Measurements from ENCODE around the gene RNU2-1. TPM values are rescaled to one million over a fixed set of nuclear protein-coding genes. Genes with fewer than 3 reads are reported as not detected.
A peak's percentile ranks its signal among the peaks of the same experiment; 100 is the strongest.

RNU2-1 gene
- total and polyA plus RNA-seq, 2 of the 13 experiments (the other 11 are each of a cell fraction or from before 2014, with no cell fraction given), result not detected

DNA sequence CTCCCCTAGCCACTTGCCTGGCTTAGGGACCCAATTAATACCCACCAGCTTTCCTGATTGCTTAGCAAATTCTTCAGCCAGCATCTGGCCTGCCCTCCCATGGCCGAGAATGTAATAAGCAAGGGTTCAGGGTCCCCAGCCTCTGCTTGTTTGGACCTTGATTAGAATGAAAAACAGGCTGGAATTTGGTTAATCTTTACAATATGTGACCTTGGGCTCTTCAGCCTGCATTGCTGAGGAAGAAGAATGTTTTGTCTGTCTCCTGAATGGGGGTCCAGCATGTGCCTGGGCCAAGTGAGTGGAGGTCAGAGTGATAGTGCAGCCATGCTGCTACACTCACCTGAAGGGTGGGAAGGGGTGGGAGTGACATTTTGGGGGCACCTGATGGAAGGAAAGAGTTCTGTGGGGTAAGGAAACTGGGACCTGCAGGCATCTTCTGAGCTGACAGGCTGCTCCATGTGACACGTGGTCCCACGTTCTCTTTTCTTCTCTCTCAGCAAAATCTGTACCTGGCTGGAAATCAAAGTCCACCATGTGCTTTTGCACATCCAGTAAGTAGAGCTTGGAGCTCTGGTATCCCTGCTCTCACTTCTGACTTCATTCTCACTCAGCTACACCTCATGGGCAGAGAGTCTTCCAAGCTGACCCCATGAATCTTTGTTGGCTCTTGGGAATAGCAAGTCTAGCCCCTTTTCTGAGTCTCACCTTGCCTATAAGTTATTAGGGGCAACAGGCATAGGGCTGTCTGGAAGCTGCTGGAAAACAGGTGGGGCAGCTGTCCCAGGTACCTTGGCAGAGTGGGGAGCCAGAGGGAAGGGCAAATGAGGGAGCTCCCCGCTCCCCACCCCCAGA is 16.8 kb downstream of the RNU2-1 start:
- intact Hi-C loops (cut with micrococcal nuclease; ENCODE audit: unreplicated experiment) (loop anchor here (2.0 kb wide), 1 partner anchor 46 kb away; the partner anchor contains the start of gene NBR1), in situ Hi-C loops (cut with HindIII; ENCODE audit: extremely low pct_ligation_motif_present, low pct_unique_long_range_greater_than_20kb) (no loop called here)
- Histone ChIP-seq H4K20me1 (ENCODE audit: insufficient read depth, low read length) (no peaks in the 10 kb centered on the region), H2AFZ (ENCODE audit: low read length) (no peak overlapping the region), H3K36me3 (replicated peaks in 1 of 2; ENCODE audit: control insufficient read depth in 1 of 2, insufficient read depth in 2 of 2, low read length in 2 of 2) (peaks cover 8 to 37% of the 10 kb centered on the region in 2 experiments), H3K27me3 (ENCODE audit: control insufficient read depth in 1 of 2, insufficient read depth in 2 of 2, low read length in 2 of 2) (no peaks in the 10 kb centered on the region; a peak in 1 of 5 replicates), H3K79me2 (ENCODE audit: insufficient read depth, low read length) (peaks cover 21% of the 10 kb centered on the region), H3K27ac (ENCODE audit: extremely low read length, insufficient read depth, low read length) (peak overlapping the region; percentile 94), H3K4me2 (ENCODE audit: low read depth, low read length) (peak overlapping the region; percentile 60), H3K9ac (ENCODE audit: insufficient read depth, low read depth, low read length) (peak overlapping the region; percentile 67), H3K4me3 (replicated peaks in 1 of 3; ENCODE audit: insufficient read depth in 1 of 3, low read depth in 2 of 3, low read length in 3 of 3) (peak overlapping the region in 1 of 3 experiments; percentile 18; a peak in 1 of 6 replicates), H3K4me1 (ENCODE audit: insufficient read depth, low read length) (peaks cover 75% of the 10 kb centered on the region), H3K9me3 (ENCODE audit: low read length) (no peaks in the 10 kb centered on the region)
- ATAC-seq (peak; percentile 82), FAIRE-seq (peak; percentile 94), DNase-seq (ENCODE audit: low spot score) (peak; percentile 99)
- ChIA-PET CTCF (ENCODE audit: low intra/inter-chr PET ratio, low total read pairs) (no interaction called here), POLR2A (interaction anchor here (0.7 to 7.6 kb wide), 23 partner anchors 9 to 219 kb away, joined by 3 to 177 read pairs (median 11); partner anchors contain the start of genes NBR1, RPL27 and VAT1)
- 30% methylated on average over 4 of the region's 4 CpGs for WGBS (ENCODE audit: low lambda C conversion rate)
- no TSS peak for BruUV-seq (replicated peaks)
- TF ChIP-seq SOX5 (CRISPR knock-in tag; IDR thresholded peaks at IDR 0.05; ENCODE audit: borderline replicate concordance) (peak; percentile 86), ZSCAN20 (CRISPR knock-in tag; IDR thresholded peaks at IDR 0.05; ENCODE audit: borderline replicate concordance) (no peak), KDM6A (CRISPR knock-in tag; IDR thresholded peaks at IDR 0.05; ENCODE audit: low read depth) (peak; percentile 93), HNF4A (CRISPR knock-in tag; IDR thresholded peaks at IDR 0.05) (peak; percentile 87), KAT2B (IDR thresholded peaks at IDR 0.05; ENCODE audit: borderline replicate concordance, low read depth, low read length) (no peak), MTA1 (CRISPR knock-in tag; IDR thresholded peaks at IDR 0.05; ENCODE audit: borderline replicate concordance) (peak; percentile 84), SIX1 (CRISPR knock-in tag; IDR thresholded peaks at IDR 0.05; ENCODE audit: borderline replicate concordance) (peak; percentile 26; the same call in 1 of the 2 replicates), ZNF34 (CRISPR knock-in tag; IDR thresholded peaks at IDR 0.05; ENCODE audit: borderline replicate concordance) (no peak), ZNF253 (CRISPR knock-in tag; IDR thresholded peaks at IDR 0.05; ENCODE audit: borderline replicate concordance) (peak; percentile 51; the same call in 1 of the 2 replicates), ZNF205 (CRISPR knock-in tag; IDR thresholded peaks at IDR 0.05) (peak; percentile 39; the same call in 1 of the 2 replicates)
- TF ChIP-seq, protein P1, sequence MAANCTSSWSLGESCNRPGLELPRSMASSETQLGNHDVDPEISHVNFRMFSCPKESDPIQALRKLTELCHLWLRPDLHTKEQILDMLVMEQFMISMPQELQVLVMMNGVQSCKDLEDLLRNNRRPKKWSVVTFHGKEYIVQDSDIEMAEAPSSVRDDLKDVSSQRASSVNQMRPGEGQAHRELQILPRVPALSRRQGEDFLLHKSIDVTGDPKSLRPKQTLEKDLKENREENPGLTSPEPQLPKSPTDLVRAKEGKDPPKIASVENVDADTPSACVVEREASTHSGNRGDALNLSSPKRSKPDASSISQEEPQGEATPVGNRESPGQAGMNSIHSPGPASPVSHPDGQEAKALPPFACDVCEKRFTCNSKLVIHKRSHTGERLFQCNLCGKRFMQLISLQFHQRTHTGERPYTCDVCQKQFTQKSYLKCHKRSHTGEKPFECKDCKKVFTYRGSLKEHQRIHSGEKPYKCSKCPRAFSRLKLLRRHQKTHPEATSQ (CRISPR knock-in tag; IDR thresholded peaks at IDR 0.05; ENCODE audit: borderline replicate concordance), result 0 out of 2 replicates have a peak, but pooled peaks have one; percentile 19
- TF ChIP-seq, protein P2, sequence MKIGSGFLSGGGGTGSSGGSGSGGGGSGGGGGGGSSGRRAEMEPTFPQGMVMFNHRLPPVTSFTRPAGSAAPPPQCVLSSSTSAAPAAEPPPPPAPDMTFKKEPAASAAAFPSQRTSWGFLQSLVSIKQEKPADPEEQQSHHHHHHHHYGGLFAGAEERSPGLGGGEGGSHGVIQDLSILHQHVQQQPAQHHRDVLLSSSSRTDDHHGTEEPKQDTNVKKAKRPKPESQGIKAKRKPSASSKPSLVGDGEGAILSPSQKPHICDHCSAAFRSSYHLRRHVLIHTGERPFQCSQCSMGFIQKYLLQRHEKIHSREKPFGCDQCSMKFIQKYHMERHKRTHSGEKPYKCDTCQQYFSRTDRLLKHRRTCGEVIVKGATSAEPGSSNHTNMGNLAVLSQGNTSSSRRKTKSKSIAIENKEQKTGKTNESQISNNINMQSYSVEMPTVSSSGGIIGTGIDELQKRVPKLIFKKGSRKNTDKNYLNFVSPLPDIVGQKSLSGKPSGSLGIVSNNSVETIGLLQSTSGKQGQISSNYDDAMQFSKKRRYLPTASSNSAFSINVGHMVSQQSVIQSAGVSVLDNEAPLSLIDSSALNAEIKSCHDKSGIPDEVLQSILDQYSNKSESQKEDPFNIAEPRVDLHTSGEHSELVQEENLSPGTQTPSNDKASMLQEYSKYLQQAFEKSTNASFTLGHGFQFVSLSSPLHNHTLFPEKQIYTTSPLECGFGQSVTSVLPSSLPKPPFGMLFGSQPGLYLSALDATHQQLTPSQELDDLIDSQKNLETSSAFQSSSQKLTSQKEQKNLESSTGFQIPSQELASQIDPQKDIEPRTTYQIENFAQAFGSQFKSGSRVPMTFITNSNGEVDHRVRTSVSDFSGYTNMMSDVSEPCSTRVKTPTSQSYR (CRISPR knock-in tag; IDR thresholded peaks at IDR 0.05; ENCODE audit: borderline replicate concordance), result peak; percentile 67
- TF ChIP-seq, protein P3, sequence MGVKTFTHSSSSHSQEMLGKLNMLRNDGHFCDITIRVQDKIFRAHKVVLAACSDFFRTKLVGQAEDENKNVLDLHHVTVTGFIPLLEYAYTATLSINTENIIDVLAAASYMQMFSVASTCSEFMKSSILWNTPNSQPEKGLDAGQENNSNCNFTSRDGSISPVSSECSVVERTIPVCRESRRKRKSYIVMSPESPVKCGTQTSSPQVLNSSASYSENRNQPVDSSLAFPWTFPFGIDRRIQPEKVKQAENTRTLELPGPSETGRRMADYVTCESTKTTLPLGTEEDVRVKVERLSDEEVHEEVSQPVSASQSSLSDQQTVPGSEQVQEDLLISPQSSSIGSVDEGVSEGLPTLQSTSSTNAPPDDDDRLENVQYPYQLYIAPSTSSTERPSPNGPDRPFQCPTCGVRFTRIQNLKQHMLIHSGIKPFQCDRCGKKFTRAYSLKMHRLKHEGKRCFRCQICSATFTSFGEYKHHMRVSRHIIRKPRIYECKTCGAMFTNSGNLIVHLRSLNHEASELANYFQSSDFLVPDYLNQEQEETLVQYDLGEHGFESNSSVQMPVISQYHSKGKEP (CRISPR knock-in tag; IDR thresholded peaks at IDR 0.05), result 0 out of 2 replicates have a peak, but pooled peaks have one; percentile 61
- TF ChIP-seq, protein P4, sequence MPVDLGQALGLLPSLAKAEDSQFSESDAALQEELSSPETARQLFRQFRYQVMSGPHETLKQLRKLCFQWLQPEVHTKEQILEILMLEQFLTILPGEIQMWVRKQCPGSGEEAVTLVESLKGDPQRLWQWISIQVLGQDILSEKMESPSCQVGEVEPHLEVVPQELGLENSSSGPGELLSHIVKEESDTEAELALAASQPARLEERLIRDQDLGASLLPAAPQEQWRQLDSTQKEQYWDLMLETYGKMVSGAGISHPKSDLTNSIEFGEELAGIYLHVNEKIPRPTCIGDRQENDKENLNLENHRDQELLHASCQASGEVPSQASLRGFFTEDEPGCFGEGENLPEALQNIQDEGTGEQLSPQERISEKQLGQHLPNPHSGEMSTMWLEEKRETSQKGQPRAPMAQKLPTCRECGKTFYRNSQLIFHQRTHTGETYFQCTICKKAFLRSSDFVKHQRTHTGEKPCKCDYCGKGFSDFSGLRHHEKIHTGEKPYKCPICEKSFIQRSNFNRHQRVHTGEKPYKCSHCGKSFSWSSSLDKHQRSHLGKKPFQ (CRISPR knock-in tag; IDR thresholded peaks at IDR 0.05; ENCODE audit: insufficient replicate concordance), result peak; percentile 69
